ENCODE data around the gene ACAA1.

ACAA1 gene

DNA sequence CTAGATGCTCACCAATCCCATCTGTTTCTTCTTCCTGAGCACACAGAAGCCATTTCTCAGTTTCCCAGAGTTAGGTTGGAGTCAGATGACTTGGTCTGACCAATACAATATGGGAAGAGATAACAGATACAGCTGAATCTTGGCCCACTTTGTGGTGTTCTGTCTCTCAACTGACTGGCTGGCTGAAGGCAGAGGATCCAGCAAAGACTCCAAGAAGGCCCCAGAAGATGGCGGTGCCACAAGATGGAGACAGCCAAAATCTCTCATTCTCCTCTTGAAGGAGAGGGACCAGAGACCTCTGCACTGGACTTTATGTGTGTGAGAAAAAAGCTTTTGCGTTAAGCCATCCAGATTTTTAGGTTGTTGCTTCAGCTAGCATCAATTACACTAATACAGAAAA, 20.2 kb upstream of the ACAA1 start:
- intact Hi-C loops (cut with DNase I; ENCODE audit: low total_unique reads): no loop called here
- Histone ChIP-seq H3K4me3 (no peak overlapping the region), H3K27ac (no peak overlapping the region), H3K36me3 (no peaks in the 10 kb centered on the region), H3K27me3 (no peaks in the 10 kb centered on the region), H3K4me1 (no peaks in the 10 kb centered on the region), H3K9me3 (no peaks in the 10 kb centered on the region)
- DNase-seq: no peak
- TF ChIP-seq, protein P1, sequence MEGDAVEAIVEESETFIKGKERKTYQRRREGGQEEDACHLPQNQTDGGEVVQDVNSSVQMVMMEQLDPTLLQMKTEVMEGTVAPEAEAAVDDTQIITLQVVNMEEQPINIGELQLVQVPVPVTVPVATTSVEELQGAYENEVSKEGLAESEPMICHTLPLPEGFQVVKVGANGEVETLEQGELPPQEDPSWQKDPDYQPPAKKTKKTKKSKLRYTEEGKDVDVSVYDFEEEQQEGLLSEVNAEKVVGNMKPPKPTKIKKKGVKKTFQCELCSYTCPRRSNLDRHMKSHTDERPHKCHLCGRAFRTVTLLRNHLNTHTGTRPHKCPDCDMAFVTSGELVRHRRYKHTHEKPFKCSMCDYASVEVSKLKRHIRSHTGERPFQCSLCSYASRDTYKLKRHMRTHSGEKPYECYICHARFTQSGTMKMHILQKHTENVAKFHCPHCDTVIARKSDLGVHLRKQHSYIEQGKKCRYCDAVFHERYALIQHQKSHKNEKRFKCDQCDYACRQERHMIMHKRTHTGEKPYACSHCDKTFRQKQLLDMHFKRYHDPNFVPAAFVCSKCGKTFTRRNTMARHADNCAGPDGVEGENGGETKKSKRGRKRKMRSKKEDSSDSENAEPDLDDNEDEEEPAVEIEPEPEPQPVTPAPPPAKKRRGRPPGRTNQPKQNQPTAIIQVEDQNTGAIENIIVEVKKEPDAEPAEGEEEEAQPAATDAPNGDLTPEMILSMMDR (IDR thresholded peaks at IDR 0.05): no peak

DNA sequence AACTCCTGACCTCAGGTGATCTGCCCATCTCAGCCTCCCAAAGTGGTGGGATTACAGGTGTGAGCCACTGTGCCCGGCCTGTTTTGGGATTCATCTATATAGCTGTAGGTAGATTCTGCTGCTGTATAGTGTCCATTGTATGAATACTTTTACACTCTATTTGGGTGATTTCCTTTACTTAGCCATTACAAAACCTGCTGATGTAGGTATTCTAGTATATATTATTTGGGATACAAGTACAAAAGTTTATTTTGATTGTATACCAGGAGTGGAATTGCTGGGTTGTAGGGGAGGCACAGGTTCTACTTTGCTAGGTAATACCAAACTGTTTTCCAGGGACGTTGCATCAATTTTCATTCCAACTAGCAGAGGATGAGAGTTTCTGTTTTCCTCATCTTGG, 18.9 kb upstream of the ACAA1 start:
- intact Hi-C loops (cut with DNase I; ENCODE audit: low total_unique reads): no loop called here
- Histone ChIP-seq H3K9me3 (no peaks in the 10 kb centered on the region), H3K36me3 (no peaks in the 10 kb centered on the region), H3K4me3 (no peak overlapping the region), H3K27me3 (no peaks in the 10 kb centered on the region), H3K4me1 (no peaks in the 10 kb centered on the region), H3K27ac (no peak overlapping the region)
- no peak for DNase-seq
- TF ChIP-seq, protein P1 (IDR thresholded peaks at IDR 0.05): no peak

DNA sequence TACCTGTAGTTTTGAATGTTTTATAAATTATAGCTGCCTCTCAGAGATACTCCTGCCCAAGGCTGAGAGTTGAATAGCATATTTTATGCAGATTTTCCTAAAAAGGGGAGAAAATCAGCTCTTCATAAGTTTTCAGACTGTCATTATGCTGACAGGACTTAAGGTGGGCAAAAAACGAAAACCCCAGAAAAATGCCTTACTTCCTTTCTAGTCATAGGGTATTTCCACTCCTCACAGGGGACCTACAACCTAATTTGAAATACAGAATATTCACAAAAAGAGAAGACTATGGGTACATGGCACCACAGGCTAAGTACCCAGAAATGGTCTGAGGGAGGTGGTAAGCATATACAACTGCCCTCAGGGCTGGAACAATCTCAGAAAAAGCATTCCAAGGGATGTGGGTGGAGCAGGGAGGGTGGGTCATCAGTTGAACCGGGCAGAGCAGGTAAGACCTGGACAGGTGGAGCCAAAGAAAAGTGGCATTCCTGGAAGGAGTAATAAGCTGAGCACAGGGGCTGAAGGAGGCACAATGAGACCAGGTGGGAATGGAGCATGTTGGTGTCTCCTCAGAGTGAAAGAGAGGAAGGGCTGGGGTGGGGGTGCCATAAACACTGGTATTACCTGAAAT, 17.8 kb upstream of the ACAA1 start:
- no peak for DNase-seq
- Histone ChIP-seq H3K36me3 (no peaks in the 10 kb centered on the region), H3K4me3 (no peak overlapping the region), H3K27ac (no peak overlapping the region), H3K9me3 (no peaks in the 10 kb centered on the region), H3K27me3 (no peaks in the 10 kb centered on the region), H3K4me1 (no peaks in the 10 kb centered on the region)
- intact Hi-C loops (cut with DNase I; ENCODE audit: low total_unique reads): no loop called here
- TF ChIP-seq, protein P1 (IDR thresholded peaks at IDR 0.05): no peak

DNA sequence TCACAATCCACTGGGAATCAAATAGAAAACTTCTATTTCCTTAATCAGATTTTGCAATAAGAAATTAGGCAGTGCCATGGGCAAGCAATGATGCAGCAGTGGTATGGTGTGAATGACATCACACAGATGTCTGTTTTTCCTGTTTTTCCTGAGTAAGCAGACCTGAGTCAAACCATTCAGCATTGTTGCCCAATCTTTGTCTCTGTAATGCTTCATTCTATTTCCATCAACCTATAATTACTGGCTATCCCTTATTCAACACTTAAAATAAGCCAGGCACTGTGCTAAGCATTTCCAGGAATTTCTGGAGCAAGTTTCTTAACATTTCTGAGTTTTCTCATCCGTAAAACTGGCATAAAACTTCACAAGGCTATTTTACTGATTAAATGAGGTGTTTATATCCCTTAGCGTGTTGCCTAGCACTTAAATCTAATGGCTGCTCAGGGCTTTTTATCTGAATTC, 17.1 kb upstream of the ACAA1 start:
- no peaks in the 10 kb centered on the region for H3K36me3 ChIP-seq
- TF ChIP-seq, protein P1 (IDR thresholded peaks at IDR 0.05): no peak
- no peaks in the 10 kb centered on the region for H3K4me1 ChIP-seq
- H3K4me3 ChIP-seq: no peak overlapping the region
- H3K27me3 ChIP-seq: no peaks in the 10 kb centered on the region
- H3K27ac ChIP-seq: no peak overlapping the region
- DNase-seq: no peak
- intact Hi-C loops (cut with DNase I; ENCODE audit: low total_unique reads): no loop called here
- no peaks in the 10 kb centered on the region for H3K9me3 ChIP-seq

DNA sequence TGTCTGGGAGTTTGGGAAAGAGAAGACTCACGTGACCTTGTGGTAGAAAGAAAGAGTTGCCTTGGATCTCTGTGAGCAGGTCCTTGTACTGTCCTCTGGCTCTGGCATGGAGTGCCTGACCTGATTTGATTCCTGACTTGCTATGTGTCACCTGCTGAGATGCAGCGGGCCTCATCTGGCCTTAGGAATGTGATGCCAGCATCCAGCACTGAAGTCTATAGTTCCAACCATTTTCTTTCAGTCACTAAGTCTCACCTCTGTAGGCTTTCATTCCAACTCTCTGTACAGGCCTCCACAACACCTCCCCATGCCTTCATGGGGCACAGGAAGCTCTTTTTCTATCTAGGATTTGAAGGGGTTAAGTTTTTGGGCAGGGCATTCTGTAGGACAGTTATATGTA, 16.3 kb upstream of the ACAA1 start:
- Histone ChIP-seq H3K9me3 (no peaks in the 10 kb centered on the region), H3K27me3 (no peaks in the 10 kb centered on the region), H3K4me1 (no peaks in the 10 kb centered on the region), H3K4me3 (no peak overlapping the region), H3K36me3 (no peaks in the 10 kb centered on the region), H3K27ac (no peak overlapping the region)
- intact Hi-C loops (cut with DNase I; ENCODE audit: low total_unique reads): no loop called here
- DNase-seq: no peak
- TF ChIP-seq, protein P1 (IDR thresholded peaks at IDR 0.05): no peak

DNA sequence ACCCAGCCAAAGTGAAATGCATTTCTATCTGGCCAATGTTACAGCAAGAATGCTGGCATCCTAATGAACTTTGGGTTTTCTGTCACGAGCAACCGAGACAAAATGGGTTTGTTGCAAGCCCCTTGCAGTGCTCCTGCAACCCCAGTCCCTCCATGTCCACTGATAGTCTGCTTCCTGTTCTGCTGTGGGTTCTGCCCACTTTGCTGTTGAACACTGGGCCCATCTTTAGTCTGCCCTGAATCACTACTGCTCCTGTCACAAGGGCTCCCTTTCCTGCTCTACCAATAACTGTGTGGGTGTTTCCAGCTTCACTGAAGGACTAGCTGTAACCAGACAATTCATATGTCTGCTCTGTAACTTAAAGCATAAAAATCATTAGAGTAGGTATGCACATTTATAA, 15.7 kb upstream of the ACAA1 start:
- Histone ChIP-seq H3K27ac (no peak overlapping the region), H3K9me3 (no peaks in the 10 kb centered on the region), H3K27me3 (no peaks in the 10 kb centered on the region), H3K4me3 (no peak overlapping the region), H3K4me1 (no peaks in the 10 kb centered on the region), H3K36me3 (no peaks in the 10 kb centered on the region)
- intact Hi-C loops (cut with DNase I; ENCODE audit: low total_unique reads): no loop called here
- DNase-seq: no peak
- TF ChIP-seq, protein P1 (IDR thresholded peaks at IDR 0.05): no peak

Measured in tibial artery (tissue), 4 donors.